Stomach (tissue), 9 donors: ENCODE results near the gene FAM163B. TPM values are rescaled to one million over a fixed set of nuclear protein-coding genes. Genes with fewer than 3 reads are reported as not detected.

Source experiments
- DNase-seq, 2 donors: peaks; one replicate each; pipeline versions ENCODE4 v3.0.0 to v3.0.0-alpha.2; 2013 to 2019
- H3K27ac ChIP-seq, 5 donors: fragments of 200-600 bp in 4 of 5; sonication (generic) in 4 of 5; one replicate each; pipeline ENCODE4 v1.5.1; 2013 to 2019; ENCODE audit warnings: mild to moderate bottlenecking in 1 of 5, moderate library complexity in 1 of 5
- H3K27me3 ChIP-seq, 3 donors: fragments of 200-600 bp; sonication (generic); one replicate each; pipeline ENCODE4 v1.5.1; 2017 to 2019; ENCODE audit warnings: mixed run types in 1 of 3
- H3K36me3 ChIP-seq, 4 donors: fragments of 200-600 bp; sonication (generic); 1 replicate in 3 of 4; 2 replicates in 1 of 4; pipeline ENCODE4 v1.5.1; 2016 to 2019
- H3K4me1 ChIP-seq, 4 donors: fragments of 200-600 bp; sonication (generic); one replicate each; pipeline ENCODE4 v1.5.1; 2016 to 2019
- H3K4me3 ChIP-seq, 4 donors: fragments of 200-600 bp; sonication (generic) in 3 of 4; one replicate each; pipeline ENCODE4 v1.5.1; 2016 to 2019; ENCODE audit warnings: mild to moderate bottlenecking in 1 of 4
- H3K9me3 ChIP-seq, 4 donors: fragments of 200-600 bp; sonication (generic); one replicate each; pipeline ENCODE4 v1.5.1; 2016 to 2019
- CTCF ChIP-seq, 7 experiments: fragments of 450-650 bp in 4 of 7; fragments of 200-600 bp in 3 of 7; sonication (generic) in 3 of 7; IDR thresholded peaks; one replicate each; pipeline ENCODE4 v1.5.1; 2016 to 2019; ENCODE audit warnings: antibody characterized with exemption in 7 of 7, control low read depth in 2 of 7, mild to moderate bottlenecking in 1 of 7
- EP300 ChIP-seq: sonication (generic); formaldehyde crosslinking; IDR thresholded peaks from one replicate; pipeline ENCODE4 v1.6.1; 2017; ENCODE audit warnings: antibody characterized with exemption
- POLR2A ChIP-seq, 4 donors: fragments of 450-650 bp; IDR thresholded peaks; one replicate each; pipeline ENCODE4 v1.6.1; 2016; ENCODE audit warnings: antibody characterized with exemption in 4 of 4, control low read depth in 2 of 4, mild to moderate bottlenecking in 1 of 4, moderate library complexity in 1 of 4
- POLR2AphosphoS5 ChIP-seq, 3 donors: sonication (generic); formaldehyde crosslinking; IDR thresholded peaks; one replicate each; pipeline ENCODE4 v1.6.1; 2016; ENCODE audit warnings: antibody characterized with exemption in 3 of 3
- WGBS, 5 donors: extraction: QIAGEN DNeasy Blood & Tissue Kit in 3 of 5; methylation state at CpG; one replicate each; pipeline versions ENCODE4 v1.1.5 to v1.1.7; 2013 to 2018; 5-methylcytosine and 5-hydroxymethylcytosine counted together
- intact Hi-C: fragments of 100-400 bp; cut with DNase I; formaldehyde crosslinking; loops from one replicate; pipeline ENCODE4 v1.15.1; 2023; ENCODE audit warnings: low total_unique reads
- polyA plus RNA-seq, 3 donors: library from polyadenylated mRNA; stranded (reverse); fragments of 200-250 nt; gene quantifications; one replicate each; pipeline ENCODE4 v1.2.3, GENCODE V29; 2013
- total RNA-seq, 5 donors: library from RNA; depleted of rRNA; stranded (reverse); fragments of >200 nt; gene quantifications; one replicate each; pipeline versions ENCODE4 v1.1.0 to v1.2.3, GENCODE V29; 2014 to 2016
- donor health status: healthy with polysubstance abuse.
- donor health status: Bipolar disorder and iron deficiency.
- donor health status: healthy.

FAM163B gene
- total and polyA plus RNA-seq, 8 donors = not detected

GRCh38 chr9:133618726-133619125 lies 9.5 kb upstream of the FAM163B start:
- TF ChIP-seq CTCF (IDR thresholded peaks at IDR 0.05) (no peak), EP300 (no peak), POLR2AphosphoS5 (IDR thresholded peaks at IDR 0.05) (no peak), POLR2A (IDR thresholded peaks at IDR 0.05) (no peak)
- DNase-seq = no peak
- Histone ChIP-seq H3K4me3 (no peak overlapping the region), H3K27ac (no peak overlapping the region), H3K9me3 (no peaks in the 10 kb centered on the region), H3K27me3 (peaks cover 0 to 84% (median 16%) of the 10 kb centered on the region in 3 donors), H3K4me1 (no peaks in the 10 kb centered on the region), H3K36me3 (no peaks in the 10 kb centered on the region)
- WGBS, 5 donors = 77 to 83% (median 81%) methylated on average over 10 of the region's 10 CpGs
- intact Hi-C loops = no loop called here

DNA sequence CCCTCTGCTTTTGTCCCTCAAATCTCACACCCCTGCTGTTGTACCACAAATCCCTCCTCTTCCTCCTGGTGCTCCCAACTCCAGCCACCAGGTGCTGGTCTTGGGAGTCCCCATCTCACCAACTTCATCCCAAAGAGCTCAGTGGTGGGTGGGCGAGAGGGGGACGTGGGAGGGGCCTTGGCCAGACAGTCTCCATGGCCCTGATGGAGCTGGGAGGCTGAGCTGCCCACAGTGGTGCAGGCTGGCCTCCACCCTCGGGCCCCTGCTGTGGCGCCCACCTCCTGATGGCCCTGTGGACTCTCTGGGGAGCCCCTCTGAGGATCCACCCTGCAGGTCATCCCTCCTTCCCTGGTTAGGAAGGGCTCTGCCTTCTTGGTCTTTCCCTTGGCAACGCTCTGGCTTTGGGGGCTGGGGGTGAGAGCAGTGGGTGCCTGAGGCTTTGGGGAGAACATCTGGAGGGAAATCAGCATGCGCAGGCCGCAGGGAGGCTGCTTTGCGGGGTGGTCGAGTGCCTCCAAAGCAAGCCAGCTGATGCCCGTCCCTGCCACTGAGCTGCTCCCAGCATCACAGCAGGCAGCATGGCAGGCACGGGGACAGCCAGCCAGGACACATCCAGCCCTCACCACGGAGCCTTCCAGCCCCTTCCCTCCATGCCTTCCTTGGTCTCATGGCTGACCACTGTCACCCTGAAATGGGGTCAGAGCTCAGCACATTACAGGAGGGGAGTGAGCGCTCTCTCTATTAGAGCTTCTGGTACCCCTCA lies 7.6 kb upstream of the FAM163B start:
- Histone ChIP-seq H3K27ac (no peak overlapping the region), H3K4me3 (no peak overlapping the region), H3K27me3 (peaks cover 0 to 84% (median 16%) of the 10 kb centered on the region in 3 donors), H3K4me1 (no peaks in the 10 kb centered on the region), H3K9me3 (no peaks in the 10 kb centered on the region), H3K36me3 (no peaks in the 10 kb centered on the region)
- DNase-seq = no peak
- WGBS, 5 donors = 72 to 81% (median 77%) methylated on average over 11 to 13 of the region's 13 CpGs
- TF ChIP-seq POLR2A (IDR thresholded peaks at IDR 0.05) (no peak), EP300 (no peak), POLR2AphosphoS5 (IDR thresholded peaks at IDR 0.05) (no peak), CTCF (IDR thresholded peaks at IDR 0.05) (no peak)
- intact Hi-C loops = no loop called here

DNA sequence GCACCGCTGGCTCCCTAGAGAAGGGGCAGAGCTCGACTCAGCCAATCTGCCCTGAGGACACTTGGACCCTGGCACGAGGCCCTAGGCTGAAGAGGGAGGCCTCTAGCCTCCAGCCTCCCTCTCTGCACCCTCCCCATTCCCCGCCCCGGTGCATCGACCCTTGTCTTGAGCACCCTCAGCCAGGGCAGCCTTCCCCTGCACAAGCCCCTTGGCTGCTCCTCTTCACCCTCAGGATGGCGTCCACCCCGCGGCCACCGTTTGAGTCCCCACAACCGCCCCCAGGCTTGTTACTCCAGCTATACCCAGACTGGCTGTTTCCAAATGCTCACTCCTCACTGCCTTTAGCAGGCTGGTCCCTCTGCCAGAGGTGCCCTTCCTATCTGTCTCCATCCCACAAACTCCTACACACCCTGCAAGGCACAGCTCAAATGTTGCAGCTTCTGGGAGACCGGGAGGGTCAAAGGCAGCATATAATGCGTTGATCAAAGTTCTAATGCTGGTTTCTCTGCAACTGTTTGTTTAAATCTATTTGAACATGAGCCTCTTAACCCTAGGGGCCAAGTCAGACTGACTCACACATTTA lies 6.5 kb upstream of the FAM163B start:
- Histone ChIP-seq H3K4me1 (no peaks in the 10 kb centered on the region), H3K36me3 (no peaks in the 10 kb centered on the region), H3K27ac (no peak overlapping the region), H3K4me3 (no peak overlapping the region), H3K27me3 (peaks cover 0 to 85% (median 16%) of the 10 kb centered on the region in 3 donors), H3K9me3 (no peaks in the 10 kb centered on the region)
- no peak for DNase-seq
- no peak for TF ChIP-seq POLR2A (IDR thresholded peaks at IDR 0.05)
- TF ChIP-seq CTCF (IDR thresholded peaks at IDR 0.05) = no peak
- no peak for TF ChIP-seq EP300
- 67 to 82% (median 76%) methylated on average over 10 to 13 of the region's 13 CpGs for WGBS, 5 donors
- intact Hi-C loops = no loop called here

- H3K27ac ChIP-seq = no peak overlapping the region
- no peak overlapping the region for H3K4me3 ChIP-seq
- 34 to 44% (median 38%) methylated on average over 11 to 16 of the region's 16 CpGs for WGBS, 5 donors
- no peaks in the 10 kb centered on the region for H3K4me1 ChIP-seq
- TF ChIP-seq POLR2AphosphoS5 (IDR thresholded peaks at IDR 0.05) (no peak), POLR2A (IDR thresholded peaks at IDR 0.05) (no peak), CTCF (IDR thresholded peaks at IDR 0.05) (no peak), EP300 (no peak)
- H3K9me3 ChIP-seq = no peaks in the 10 kb centered on the region
- peaks cover 5 to 85% (median 16%) of the 10 kb centered on the region in 3 donors for H3K27me3 ChIP-seq
- no peak for DNase-seq
- intact Hi-C loops = no loop called here
- H3K36me3 ChIP-seq = no peaks in the 10 kb centered on the region
Measured at GRCh38 chr9:133615186-133615585, 6.0 kb upstream of the FAM163B start.
